NCI-H128 (cell line): ENCODE results near the gene AFF3.

ENCODE experiments used
- DNase-seq: peaks from one replicate; lab custom pipeline; 2025; ENCODE audit not compliant: unreplicated experiment; lab: John Stamatoyannopoulos, UW

Gene AFF3

GRCh38 chr2:100073110-100073509, 69.3 kb downstream of the AFF3 start:
- DNase-seq = no peak

DNA sequence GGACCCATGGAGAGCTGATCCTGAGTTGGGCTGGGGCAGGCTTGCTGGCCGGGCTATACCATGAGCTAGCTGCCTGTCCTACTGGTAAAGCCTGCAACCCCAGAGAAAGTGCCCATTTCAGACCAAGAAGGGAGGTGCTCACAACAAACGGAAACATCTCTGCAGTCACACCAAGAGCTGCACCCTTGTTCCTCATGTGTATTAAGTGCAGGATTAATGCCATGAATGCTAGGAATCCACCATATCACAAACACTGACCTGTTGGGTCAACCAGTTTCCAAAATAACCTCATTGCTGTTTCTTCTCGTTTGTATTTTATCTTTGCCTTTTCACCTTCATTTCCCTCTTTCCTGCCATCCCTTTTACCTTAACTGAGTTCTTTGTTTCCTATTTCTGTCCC, 69.9 kb downstream of the AFF3 start:
- DNase-seq = no peak

- DNase-seq = no peak
Observed at GRCh38 chr2:100071335-100072043, 70.9 kb downstream of the AFF3 start.

GRCh38 chr2:100070078-100070477, 72.3 kb downstream of the AFF3 start:
- no peak for DNase-seq

GRCh38 chr2:100068395-100068794, 74.0 kb downstream of the AFF3 start:
- no peak for DNase-seq

GRCh38 chr2:100067784-100068183, 74.6 kb downstream of the AFF3 start:
- DNase-seq = no peak

DNA sequence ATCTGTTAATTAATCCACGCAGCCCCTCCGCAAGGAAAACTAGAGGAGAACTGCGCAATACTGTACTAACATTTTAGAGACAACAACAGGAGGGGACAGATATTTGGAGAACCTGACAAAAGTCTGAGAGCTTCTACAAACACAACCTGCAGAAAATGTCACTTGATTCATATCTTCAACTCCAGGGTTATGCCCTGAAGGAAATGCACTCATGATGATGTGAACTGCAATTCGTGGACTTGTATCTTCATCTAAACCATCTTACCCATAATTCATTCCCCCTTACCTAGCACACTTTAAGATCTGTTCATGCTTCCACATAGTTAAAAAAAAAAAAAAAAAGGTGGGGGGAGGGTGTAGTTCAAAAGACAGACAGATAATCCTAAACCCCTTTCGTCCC, 75.5 kb downstream of the AFF3 start:
- no peak for DNase-seq

DNA sequence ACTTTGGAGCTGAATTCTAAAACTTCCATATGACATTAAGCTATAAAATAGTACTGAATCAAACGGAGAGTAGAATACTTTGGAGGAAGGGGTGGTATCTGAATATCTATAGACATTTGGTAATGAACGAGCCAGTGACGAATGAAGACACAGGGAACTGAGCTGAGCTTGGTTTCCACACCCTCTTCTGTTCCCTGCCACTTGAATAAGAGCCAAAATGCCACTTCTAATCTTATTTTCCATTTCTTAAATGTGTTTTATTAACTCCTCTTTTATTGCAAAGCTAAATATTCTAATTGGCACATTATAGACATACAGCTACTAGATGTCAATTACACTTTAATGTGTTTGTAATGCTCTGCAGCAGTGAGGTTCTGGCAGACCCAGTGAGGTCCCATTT, 76.1 kb downstream of the AFF3 start:
- DNase-seq = no peak

GRCh38 chr2:100064592-100065428, 77.6 kb downstream of the AFF3 start:
- no peak for DNase-seq

GRCh38 chr2:100064165-100064564, 78.2 kb downstream of the AFF3 start:
- no peak for DNase-seq

GRCh38 chr2:100063459-100063953, 78.9 kb downstream of the AFF3 start:
- no peak for DNase-seq

GRCh38 chr2:100062336-100062735, 80.1 kb downstream of the AFF3 start:
- DNase-seq = no peak

GRCh38 chr2:100060875-100061274, 81.5 kb downstream of the AFF3 start:
- DNase-seq = no peak

- no peak for DNase-seq
Observed at GRCh38 chr2:100059638-100060037, 82.8 kb downstream of the AFF3 start.

DNA sequence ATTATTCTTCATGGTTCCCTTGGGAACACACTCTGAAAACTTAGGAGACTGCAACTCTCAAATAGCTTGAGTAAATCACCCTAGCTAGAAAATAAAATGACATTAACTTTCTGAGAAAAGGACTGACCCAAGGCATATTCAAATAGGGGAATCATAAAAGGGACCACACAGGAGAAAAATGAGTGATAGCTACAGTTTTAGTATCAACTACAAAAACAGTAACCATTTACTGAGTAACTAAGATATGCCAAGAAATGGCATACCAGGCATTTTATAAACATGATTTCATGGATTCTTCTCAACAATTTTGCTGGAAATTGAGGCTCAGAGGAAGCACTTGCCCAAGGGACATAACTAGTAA, 84.5 kb downstream of the AFF3 start:
- DNase-seq = no peak

DNA sequence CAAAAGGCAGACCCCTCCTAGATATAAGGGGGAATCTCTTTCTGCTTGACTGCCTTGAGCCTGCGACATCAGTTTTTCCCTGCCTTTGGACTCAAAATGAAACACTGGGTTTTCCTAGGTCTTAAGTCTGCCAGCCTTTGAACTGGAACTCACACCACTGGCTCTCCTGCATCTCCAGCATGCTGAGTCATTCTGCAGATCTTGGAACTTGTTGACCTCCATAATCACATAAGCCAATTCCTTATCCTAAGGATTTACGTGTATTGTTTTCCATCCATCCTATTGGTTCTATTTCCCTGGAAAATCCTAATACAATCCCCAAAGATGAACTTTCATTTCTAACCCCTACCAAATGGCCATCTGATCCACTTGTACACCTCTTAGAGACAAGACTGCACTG, 88.0 kb downstream of the AFF3 start:
- DNase-seq = no peak

- DNase-seq = no peak
Observed at GRCh38 chr2:100053087-100053885, 89.1 kb downstream of the AFF3 start.

DNA sequence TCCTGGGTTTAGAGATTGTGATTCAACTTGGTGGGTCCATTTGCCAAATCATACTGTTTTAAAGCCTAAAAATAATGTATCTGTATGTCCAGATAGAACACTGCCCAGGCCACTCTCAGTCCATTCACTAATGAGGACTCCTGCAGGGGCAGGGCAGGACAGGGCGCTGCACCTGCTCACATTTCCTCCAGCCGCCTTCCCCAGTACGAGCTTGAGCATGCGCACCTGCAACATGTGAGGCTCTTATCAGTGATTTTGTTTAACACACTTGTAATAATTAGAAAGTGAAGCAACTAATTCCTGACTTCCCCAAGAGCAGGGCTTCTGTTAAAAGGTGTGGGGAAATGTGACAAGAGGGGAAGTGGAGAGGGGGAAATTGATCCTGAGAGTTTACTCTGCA, 89.7 kb downstream of the AFF3 start:
- no peak for DNase-seq

GRCh38 chr2:100051253-100051652, 91.1 kb downstream of the AFF3 start:
- no peak for DNase-seq

DNA sequence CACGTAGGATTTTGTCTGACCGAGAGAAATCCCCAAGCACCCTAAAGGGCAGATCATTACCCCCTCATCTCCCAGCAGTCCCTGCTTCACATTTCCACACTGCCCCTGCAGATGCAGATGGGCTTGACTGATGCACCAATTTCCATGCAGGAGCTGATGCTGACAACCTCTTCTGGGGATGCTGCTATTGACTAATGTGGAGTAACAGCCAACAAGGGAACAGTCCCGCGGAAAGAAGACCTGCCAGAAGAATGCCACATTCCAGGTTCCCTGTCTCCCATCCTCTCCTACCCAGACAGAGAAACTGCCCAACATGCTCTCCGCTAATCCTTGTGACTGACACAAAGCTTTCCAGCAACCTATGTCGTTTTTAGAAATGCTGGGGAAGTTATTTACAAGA, 91.7 kb downstream of the AFF3 start:
- DNase-seq = no peak
